Activated CD4-positive, CD25-positive, alpha-beta regulatory T cell treated with anti-CD3 and anti-CD28 coated beads, Interleukin-2, amount 50 U/mL, for 16 hours (primary cell): ENCODE data around the gene CCDC69.
"Not testable (repeated sequence)": the region's sequence is repeated elsewhere in the genome, so short reads cannot be mapped to it uniquely, and the experiment has no call there.

Experiments
- DNase-seq: peaks from one replicate; pipeline ENCODE4 v3.0.0-alpha.2; 2020; ENCODE audit warnings: low read depth, low spot score

Gene CCDC69

DNA sequence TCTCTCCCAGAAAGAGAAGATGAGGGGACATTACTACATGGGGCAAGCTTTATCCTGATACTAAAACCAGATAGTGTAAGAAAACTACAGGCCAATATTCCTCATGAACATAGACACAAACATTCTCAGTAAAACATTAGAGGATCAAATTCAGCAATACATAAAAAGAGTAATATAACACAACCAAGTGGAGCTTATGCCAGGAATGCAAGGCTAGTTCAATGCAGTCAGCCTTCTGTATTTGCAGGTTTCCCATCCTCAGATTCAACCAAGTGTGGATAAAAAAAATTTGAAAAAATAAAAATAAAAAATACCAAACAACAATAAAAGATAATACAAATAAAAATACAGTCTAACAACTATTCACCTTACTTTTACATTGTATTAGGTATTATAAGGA lies 31.3 kb downstream of the CCDC69 start:
- DNase-seq, result no peak

GRCh38 chr5:151191661-151192060 lies 32.2 kb downstream of the CCDC69 start:
- DNase-seq, result no peak

- DNase-seq, result no peak
Measured at GRCh38 chr5:151189151-151189550, 34.7 kb downstream of the CCDC69 start.

DNA sequence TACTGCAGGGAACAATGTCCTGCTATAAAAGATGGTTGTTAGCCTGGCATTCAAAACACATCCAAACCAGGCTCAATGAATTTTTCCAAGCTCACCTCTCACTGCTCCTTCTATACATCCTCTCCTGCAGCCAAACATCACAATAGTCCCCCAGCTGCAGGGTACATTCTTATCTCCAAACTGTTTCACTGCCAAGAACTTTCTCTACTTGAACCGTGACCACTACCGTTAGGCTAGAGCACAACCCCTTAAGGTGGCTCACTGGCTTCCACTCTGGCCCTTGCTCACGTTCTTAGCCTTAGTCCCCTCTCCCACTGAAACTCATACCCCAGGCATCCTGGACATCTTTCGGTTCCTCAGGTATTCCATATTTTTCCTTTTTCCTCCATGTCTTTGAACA lies 37.4 kb downstream of the CCDC69 start:
- no peak for DNase-seq

DNA sequence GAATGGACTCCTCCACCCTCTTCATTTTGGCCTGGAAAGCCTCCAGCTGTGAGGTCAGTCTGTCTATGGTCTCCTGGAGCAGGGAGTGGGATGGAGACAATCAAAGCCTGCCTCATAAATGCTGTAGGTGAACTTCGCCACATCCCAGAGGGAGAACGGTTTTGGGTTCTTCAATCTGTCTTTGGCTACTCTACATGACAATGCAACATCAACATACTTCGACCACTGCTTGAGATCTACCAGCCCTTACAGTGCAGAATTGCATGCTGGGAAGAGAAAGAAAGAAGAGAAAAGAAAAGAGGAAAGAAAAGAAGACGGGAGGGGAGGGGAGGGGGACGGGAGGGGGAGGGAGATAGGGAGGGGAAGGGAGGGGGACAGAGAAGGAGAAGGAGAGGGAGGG lies 37.8 kb downstream of the CCDC69 start:
- no peak for DNase-seq

- DNase-seq, result no peak
Measured at GRCh38 chr5:151184316-151185042, 39.4 kb downstream of the CCDC69 start.

- no peak for DNase-seq
Measured at GRCh38 chr5:151183456-151184245, 40.2 kb downstream of the CCDC69 start.

DNA sequence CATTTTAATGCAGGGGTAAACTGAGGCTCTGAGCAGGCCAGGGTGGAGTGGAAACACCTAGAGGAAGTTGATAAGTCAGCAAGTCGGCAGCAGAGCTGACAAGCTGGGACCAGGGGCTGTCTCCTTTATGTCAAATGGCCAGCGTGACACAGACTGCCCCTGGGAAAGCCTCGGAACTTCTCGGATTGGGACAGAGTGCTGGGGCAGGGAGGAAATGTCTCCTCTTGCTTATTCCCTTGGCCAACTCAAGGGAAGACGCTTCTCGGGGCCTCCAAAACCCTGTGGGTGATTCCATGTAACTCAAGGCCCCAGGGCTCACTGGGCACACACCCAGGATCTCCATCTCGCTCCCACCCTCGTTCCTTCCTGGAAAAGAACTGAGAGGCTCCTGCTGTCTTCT lies 40.9 kb downstream of the CCDC69 start:
- no peak for DNase-seq

DNA sequence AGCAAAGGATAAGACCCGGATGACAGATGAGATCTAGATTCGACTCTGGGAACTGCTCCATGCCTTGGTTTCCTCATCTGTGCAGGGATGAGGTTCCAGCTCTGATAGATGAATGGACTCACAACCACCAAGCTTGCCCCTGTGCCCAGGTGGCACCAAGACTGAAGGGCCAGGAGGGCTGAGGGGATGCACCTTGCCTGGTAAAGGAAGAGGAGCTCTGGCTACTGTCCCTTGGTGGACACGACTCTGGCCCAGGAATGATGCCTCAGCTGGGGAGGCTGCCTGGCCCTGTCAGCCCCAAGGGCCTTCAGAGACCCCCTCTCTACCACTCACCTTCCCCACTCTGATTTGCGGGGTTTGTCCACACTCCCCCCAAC lies 41.4 kb downstream of the CCDC69 start:
- no peak for DNase-seq

DNA sequence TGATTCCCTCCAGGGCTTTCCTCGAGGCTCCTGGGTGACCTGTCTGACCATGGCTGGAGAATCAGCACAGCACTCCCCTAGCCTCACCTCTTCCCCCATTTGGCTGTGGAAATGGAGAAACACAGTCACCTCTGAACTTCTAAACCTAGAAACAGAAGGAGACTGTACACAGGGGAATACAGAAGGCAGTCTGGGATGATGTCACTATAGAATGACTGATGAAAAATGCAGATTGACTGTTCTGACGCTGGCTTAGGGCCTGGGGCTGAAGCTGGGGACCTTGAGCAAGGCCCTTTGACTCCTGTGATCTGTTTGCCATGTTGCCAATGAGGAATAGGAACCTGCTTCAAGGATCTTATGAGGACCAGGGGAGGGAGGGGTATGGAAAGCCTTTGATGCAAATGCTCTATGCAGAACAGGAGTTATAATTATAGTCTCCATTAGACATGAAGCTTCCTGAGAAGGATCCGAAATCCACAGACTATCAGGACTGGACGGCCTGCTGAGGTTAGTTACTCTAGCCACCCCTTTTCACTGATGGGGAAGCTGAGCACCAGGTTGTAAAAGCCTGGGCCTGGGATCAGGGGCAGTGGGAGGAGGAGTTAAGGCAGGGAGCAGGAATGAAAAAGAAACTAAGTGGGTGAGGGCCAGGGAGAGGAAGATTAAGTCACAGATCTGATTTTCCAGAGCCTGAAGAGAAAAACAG lies 41.9 kb downstream of the CCDC69 start:
- no peak for DNase-seq

DNA sequence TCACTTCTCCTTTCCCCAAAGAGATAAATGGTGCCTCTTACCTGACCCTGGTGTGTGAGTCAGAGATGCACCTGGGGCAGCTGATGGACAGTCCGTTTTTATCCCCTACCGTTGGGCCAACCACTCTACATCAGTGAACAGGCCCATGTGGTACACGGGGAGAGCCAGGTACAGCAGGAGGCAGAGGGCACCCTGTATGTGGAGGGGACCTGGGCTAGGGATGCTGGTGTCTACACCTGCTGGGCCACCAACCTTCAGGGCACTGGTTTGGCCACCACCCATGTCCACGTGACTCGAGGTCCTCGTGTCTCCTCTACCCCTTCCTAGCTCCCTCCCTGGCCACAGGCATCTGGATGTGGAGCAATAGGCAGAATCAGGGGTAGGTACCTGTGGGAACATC lies 43.6 kb downstream of the CCDC69 start:
- no peak for DNase-seq

GRCh38 chr5:151179489-151179840 lies 44.4 kb downstream of the CCDC69 start:
- DNase-seq, result no peak

GRCh38 chr5:151178777-151179488 lies 45.0 kb downstream of the CCDC69 start:
- no peak for DNase-seq

- no peak for DNase-seq
Measured at GRCh38 chr5:151178372-151178771, 45.5 kb downstream of the CCDC69 start.

DNA sequence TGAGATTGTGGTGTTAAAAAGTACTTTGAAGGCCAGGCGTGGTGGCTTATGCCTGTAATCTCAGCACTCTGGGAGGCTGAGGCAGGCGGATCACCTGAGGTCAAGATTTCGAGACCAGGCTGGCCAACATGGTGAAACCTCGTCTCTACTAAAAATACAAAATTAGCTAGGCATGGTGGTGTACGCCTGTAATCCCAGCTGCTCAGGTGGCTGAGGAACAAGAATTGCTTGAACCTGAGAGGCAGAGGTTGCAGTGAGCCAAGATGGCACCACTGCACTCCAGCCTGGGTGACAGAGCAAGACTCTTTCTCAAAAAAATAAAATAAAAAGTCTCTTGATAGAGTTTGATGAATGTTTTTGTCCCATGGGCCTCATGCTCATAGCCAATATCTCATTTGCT lies 47.6 kb downstream of the CCDC69 start:
- not testable (repeated sequence) for DNase-seq

DNA sequence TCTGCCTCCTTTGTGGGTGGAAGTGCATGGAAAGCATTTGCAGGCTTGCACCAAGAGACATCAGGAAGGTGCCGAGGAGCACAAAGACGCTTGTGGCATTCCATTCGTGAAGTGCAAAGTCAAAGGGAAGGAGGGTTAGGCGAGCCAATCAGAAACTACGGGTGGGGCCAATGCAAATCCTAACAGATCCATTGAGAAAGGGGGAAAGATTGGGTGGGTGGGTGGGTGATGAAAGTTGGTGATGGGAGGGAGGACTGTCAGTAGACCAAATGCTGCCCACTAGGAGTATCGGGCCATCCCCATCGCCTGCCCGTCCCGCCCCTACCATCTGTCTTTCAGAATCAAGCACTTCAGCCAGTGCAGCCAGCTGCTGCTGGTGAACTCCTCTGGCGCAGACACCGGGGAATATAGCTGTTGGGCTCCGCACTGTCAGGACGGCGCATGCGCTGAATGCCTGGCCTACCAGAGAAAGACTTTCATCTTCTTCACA lies 49.2 kb downstream of the CCDC69 start:
- no peak for DNase-seq

DNA sequence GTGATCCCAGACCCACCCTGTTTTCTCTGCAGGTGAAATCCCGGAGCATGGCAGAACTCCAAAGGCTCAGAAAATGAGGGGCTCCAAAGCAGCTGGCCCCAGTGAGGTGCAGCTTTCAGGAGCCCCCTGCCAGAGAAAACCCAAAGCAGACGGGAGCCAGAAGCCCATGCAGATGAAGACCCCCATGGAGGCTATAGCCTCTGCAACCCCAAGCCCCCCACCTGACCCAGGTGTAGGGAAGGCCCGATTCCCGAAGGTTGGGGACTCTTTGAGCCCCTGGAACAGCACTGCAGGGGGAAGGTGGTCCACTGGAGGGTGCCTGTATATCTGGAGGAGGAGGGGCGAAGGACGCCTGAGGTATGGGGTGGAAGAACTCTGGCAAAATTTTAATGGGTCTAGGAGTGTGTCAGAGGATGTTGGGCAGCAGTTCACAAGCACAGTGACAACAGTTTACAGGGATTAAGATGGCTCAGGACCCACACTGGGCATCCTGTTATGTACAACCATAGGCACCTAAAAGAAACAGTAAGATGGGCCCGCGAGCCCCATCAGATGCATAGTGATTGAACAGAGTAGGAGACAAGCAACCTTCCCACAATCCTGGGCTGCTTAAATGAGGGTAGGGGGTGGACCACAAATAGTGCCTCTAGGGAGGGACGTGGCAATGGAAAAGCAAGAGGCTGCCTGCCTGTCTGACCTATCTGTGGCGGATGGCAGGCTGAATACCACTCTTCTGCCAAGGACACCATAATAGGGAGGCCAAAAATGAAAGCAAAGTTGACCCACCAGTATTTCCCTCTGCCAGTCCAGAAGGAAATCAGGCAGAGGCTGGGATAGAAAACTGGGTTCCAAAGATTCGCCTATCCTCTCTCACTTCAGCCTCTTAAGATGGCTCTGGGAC lies 49.9 kb downstream of the CCDC69 start:
- DNase-seq, result no peak

DNA sequence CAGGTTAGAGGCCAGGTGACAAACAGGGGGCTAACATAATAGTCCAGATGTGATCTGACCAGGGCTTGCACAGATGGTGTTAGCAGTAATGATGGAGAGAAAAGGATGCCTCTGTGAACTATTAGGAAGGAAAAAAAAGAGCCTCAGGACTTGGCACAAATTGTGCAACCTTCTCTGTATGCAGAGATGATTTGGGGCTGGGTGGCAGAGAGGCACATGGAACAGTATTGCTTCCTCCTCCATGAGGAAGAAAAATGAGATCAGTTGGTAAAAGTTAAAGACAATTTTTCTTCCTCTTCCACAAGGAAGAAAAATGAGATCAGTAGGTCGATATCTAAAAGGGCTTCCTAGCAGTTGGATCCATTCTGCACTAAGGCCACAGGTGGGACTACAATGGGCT lies 52.4 kb downstream of the CCDC69 start:
- DNase-seq, result no peak

DNA sequence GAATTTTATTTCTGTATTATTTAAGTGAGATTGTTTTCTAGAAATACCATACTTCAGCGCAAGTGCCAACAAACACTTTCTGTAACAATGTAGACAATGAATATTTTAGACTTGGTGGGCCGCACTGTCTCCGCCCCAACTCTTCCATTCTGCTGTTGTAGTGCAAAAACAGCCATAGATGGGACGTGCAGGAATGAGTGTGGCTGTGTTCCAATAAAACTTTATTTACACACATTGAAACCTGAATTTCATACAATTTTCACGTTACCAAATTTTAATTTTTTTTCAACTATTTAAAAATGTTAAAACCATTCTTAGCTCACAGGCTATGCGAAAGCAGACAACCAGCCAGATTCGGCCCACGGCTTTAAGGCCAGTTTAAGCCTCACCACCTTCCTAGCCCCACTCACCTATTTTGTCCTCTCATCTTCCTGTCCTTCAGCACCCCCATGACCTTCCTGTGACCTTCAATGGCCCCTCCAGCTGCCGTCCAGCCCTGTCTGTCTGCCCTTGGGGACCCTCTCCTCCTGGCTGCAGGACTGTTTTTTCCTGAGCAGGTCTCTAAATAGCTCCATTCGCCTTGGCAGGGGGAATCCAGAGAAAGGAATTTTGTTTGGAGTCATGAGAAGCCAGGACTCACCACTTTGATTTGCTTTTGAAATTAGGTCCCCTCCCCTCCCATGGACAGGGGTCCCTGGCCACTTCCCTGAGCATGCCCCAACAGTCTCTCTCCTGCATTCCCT lies 55.1 kb downstream of the CCDC69 start:
- no peak for DNase-seq

- no peak for DNase-seq
Measured at GRCh38 chr5:151167022-151167421, 56.9 kb downstream of the CCDC69 start.
